NCI-H69 (cell line): ENCODE data around the gene NMRK1.

Experiments used
- DNase-seq: peaks from one replicate; lab custom pipeline; 2025; lab: John Stamatoyannopoulos, UW

NMRK1 gene

DNA sequence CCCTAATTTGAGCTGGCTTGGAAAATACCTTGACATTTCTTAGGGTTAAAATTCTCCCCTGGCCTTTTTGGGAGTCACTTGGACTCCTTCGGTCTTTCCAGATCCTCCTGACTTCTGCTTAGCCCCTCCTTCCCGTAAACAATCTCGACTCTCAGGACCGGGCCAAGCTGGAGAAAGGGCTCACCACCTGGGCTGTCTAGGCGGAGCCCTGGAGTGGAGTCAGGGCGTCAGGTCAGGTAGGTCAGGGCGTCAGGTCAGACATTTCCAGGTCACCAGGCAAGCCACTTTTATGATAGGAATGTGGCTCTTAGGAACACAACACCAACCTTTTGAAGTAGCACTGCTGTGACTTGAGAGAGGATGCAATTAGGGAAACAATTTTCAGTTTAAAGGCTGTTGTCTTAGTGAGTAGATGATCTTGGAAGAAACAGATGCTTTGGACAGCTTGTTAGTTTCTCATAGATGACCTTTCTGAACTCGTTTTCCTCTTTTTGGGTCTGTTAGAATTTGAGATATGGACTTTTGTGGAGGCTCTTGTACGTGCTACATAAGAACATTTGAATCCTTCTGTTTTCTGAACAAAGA is 13.1 kb upstream of the NMRK1 start:
- DNase-seq = no peak

DNA sequence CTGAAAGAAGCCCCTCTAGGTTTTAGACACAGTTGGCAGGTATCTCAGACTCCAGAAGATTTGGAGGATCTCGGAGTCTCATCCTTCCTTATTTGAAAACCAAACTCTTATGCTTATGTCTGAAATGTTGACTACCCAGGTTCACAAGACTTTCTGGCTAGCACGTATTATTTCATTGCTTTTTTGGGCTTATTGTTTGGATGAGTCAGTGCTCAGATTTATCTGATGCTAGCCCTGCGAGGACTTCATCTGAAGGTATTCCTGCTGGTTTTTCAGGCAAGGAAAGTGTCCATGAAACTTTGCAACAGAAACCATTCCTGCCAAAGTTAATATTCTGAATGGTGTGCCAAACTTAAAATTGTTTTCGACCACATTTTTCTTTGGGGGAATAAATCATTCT is 8.8 kb upstream of the NMRK1 start:
- no peak for DNase-seq

DNA sequence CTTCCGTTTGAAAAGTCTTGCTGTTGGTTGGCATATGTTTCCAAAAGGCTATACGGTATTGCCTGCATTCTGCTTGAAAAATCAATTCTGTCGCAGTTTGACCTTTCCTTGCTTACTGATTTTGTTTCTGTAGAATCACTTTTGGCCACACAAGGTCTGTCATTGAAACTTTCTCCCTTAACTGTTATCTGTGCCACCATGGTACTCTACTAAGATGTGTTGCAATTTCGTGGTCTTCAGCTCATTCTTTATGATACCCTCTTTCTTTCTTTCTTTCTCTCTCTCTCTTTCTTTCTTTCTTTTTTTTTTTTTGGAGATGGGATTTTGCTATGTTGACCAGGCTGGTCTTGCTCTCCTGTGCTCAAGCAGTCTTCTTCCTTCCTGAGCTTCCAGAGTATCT is 4.8 kb upstream of the NMRK1 start:
- DNase-seq = no peak

DNA sequence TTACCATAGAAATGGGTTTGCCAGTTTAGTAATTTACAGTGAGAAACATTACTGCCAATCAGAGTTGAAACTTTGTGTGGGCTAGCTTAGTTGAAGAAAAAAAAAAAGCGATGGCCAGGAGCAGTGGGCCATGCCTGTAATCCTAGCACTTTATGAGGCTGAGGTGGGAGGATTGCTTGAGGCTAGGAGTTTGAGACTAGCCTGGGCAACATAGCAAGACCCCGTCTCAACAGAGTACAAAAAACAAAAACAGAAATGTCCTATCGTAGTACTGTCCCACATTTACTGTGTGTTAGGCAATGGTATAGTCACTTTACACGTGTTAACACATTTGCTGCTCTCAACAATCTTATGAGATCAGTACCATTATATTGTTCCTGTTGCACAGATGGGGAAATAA is 2.6 kb upstream of the NMRK1 start:
- DNase-seq = no peak

DNA sequence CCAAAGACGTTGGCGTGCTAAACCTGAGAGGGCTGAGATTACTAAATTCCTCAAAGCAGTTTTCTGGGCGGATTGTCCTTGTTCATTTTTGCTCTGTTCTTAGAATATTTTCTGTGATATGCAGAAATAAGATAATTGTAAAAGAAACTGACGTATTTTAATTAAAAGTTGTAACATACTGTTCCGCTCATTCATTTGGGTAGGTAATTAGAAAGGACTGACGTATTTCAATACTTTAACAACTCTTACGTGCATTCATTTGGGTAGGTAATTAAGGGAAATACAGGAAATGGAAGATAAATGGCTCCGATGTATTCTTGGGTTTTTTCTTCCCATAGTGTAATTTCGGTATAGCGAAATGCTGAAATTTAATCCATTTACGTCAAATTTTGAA is 1.4 kb upstream of the NMRK1 start:
- DNase-seq = peak; percentile 38

DNA sequence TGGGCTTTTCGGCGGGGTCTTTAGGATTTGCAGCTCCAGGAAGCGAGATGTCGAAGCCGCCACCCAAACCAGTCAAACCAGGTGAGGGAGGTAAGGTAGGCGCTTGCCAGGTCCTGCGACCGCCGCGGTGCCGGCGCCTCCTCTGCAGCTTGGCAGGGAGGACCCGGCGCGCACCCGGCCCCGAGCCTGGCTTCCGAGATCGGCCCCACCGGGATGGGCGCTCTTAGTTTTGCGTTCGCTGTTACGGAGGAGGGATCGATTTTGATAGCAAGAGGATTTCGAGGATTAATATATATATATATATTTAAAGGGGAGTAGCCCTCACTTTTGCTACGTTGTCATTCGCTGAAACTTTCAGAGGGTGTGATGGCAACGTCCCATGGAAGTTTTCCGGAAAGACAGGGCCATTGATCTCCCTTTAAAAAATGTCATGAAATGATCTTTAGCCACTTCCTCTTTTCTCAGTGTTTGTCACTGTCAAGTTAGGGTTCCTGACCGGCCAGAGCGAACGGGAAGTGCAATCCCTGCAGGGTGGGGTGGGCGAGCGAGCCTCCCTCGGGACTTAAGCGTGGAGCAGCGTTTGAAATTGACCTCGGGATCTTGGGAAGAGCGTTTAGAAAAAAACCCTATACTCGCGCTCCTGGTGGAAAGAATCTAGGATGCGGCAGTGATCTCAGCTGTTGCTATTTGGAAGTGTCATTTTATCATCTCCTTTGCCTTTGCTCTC is 854 bp upstream of the NMRK1 start:
- peak; percentile 90 for DNase-seq

DNA sequence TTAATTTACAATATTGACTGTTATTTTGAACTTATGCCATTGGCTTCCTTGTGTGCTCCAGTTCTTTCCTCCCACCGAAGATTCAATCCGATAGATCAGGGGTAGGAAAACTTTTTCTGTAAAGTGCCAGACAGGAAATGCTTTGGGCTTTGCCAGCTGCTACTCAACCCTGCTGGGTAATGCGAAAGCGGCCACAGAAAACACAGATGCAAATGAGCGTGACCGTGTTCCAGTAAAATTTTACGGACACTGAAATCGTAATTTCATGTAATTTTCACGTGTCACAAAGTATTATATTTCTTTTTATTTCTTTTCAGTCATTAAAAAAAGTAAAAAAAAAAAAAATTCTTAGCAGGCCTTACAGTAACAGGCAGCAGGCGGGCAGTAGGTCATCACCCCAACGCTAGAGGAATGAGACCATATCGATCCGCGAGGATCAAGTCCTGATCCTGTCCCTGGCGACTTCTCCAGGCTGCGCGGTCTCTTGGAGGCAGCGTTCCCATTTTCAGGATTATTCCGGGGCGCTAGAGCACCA is 599 bp downstream of the NMRK1 start:
- peak; percentile 58 for DNase-seq

DNA sequence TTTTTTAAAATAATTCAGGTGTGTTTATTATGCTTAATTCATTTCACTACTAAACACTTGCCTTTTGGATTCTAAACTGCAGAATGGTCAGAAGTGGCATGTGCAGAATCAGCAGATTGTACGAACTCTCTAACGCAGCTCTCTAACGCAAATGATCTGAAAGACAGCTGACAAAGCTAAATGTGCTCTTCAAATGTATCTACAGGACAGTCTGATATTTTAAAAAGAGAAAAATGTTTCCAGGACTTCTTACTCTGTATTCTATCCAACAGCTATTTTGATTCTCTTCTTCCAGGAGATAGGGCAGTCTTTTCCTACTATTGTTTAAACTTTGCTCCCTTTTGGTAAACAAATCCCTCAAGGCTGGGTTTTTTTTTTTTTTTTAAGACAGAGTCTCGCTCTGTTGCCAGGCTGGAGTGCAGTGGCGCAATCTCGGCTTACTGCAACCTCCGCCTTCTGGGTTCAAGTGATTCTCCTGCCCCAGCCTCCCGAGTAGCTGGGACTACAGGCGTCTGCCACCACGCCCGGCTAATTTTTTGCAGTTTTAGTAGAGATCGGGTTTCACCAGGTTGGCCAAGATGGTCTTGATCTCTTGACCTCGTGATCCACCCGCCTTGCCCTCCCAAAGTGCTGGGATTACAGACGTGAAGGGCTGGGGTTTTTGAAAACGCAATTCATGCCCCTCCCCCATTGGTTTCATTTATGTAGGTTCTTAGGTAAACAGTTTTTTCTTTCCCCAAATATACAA is 1.2 kb downstream of the NMRK1 start:
- no peak for DNase-seq

DNA sequence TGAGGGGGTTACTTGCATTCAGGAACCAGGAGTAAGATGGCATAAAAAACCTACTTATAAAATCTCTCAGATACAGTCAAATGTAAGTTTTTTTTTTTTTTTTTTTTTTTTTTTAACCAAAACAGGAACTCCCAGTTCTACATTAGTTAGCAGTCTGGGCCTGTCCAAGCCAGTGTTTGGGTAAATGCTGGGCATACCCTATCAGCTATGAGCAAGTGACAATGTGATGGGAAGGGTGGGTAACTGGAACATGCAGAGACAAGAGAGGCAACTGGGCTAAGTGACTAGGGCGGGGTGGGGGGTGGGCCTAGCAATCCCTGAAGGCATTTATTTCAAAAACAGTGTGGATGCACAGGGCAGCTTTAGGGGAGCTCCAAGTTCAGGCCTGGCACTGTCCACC is 2.3 kb downstream of the NMRK1 start:
- peak; percentile 36 for DNase-seq

DNA sequence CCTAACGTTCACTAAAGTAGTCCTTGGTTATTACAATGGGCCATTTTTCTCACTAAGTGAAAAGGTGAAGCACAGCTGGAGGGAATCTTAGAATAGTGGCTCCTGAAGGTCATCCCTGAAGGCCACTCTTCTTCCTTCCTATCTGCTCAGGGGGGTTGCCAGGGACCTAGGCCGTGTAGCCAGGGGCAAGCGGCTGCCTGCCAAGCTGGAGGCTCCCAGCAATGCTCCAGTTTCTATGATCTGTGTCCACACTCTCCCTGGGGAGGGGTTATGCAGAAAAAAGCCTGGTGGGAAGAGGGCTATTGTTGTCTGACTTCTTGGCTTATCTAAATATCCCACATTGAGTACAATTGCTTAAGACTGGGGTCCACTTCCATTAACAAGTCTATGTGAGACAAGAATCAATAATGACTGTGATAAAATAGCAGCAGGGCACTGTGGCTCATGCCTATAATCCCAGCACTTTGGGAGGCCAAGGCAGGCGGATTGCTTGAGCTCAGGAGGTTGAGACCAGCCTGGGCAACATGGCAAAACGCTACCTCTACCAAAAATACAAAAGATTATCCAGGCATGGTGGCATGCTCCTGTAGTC is 3.8 kb downstream of the NMRK1 start:
- DNase-seq = peak; percentile 85

DNA sequence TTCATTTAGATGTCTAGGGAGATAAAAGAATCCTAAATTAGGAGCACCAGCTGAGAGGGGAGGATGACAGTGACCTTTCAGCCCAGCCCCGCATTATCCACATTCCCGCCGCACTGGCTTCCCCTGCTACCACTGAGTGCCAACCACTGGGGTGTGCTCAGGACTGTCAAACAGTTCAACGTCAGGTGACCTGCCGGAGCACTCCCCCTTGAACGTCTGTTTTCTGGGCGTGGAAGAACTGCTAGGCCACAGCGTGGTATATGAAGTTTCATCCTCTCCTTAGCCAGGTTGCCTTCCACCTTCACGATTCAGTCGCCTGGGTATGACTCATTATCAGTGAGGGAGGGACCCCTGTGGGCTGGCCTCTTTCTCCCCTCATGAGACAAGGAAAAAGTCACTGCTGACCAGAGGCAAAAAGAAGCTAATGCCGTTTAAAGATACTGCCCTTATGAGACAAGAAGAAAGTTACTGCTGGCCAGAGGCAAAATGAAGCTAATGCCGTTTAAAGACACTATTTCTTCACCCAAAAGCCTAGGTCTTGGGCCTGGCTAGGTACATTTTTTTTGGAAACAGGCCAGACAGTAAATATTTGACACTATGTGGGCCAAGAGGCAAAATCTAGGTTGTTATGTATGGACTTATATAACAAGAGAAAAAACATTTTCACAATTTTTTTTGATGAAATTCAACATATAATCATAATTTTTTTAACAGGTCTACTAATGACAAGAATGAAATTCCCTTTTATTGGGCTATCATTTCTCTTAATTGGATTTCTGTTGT is 4.6 kb downstream of the NMRK1 start:
- DNase-seq = peak; percentile 84

DNA sequence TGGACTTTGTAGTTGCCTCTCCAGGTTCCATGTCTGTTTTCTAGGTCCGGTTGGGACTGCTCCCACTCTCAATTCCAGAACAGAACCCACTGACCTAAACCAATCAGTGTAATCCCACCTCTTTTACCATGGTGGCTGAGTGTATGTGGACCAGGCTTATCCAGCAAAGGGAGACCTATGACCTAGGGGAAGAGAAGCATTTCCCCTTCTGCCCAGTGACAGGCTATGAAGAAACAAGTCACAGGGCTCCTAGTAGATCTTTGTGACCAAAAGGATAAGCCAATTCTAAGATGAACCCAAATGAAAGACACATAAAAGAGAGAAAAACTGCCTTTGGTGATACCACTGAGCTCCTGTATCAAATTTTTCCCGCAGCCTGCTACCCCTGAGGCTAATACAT is 6.3 kb downstream of the NMRK1 start:
- DNase-seq = no peak

DNA sequence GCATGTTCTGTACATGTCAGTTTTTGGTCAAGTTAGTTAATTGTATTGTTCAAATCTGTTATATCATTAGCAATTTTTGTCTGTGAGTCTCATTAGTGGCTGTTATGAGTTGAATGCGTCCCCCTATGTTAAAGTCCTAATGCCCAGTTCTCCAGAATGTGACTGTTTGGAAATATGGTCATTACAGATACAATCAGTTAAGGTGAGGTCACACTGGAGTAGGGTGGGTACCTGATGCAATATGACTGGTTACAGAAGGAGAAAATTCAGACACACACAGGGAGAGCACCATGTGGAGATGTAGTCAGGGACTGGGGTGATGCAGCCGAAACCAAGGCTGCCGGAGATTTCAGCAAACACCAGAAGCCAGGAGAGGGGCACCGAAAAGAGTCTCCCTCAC is 15.1 kb downstream of the NMRK1 start:
- no peak for DNase-seq

DNA sequence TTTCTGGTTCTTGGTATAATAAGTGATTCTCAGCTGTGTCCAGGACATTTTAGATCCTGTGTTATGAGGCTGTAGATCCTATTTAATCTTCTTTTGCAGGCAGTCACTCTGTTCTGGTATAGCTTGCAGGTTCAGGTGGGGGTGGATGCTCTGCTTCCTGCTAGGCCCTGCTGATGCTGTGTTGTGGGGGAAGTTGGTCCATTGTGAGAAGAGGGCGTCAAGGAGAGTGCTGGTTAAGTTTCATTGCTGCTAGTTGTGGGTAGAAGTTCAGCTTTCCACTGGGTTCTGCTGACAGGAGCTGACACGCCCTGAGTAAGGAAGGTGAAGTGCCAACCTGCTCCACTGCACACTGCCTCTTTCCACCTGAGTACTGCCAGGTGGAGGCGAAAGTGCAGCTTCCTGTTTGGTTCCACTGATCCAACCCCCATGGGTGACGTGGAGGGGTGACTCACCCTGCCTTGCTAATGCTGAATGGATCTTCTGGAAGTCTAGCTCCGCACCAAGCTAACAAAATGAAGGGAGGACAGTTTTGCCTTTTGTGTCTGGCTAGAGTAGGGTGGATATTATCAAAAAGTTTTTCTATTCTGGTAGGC is 16.3 kb downstream of the NMRK1 start:
- peak; percentile 55 for DNase-seq

DNA sequence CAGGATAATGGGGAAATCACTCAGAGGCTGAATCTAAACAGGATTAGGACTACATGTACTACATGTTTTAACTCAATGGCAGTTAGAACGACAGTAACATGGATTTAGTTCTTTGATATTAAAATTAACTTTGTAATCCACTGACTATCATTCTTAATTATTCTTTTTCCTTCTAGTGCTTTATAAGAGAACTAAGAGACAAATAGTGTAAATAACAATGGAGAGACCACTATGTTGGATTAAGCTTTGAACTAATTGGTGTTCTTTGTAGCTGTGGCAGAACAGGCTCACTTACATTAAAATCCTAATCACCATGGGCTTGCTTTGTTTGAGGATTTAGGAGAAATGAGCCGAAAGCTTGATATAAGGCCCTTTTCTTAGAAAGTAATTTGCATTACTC is 18.8 kb downstream of the NMRK1 start:
- no peak for DNase-seq

DNA sequence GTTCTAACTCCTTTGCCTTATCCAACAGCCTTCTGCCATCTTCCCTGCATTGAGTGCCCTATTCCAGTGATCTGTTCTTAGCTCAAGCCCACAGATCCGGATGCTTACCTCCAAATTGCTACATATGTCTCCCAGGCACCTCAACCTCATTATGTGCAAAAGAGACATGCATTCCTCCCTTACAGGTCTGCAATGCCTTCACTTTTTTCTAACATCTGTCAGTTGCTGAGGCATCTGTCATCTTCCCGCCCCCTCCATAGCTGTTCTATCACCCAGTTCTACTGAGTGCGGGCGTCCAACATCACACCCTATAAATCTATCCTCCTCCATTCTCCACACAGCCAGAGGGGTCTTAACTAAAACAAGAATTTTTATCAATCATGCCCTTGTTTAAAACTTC is 20.1 kb downstream of the NMRK1 start:
- no peak for DNase-seq

DNA sequence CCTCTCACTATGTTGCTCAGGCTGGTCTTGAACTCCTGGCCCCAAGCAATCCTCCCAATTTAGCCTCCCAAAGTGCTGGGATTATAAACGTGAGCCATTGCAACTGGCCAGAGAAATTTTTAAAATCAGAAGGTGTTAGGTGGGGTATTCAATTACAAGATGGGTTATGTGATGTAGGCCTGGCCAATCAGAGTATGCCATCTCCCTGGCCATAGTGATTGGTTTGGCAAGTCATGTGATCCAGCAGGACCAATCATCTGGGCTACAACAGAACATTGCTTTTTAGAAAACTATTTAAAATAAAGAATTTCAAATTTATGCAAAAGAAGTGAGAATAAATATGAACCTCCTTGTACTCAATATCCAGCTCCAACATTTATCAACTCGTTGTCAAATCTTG is 22.4 kb downstream of the NMRK1 start:
- DNase-seq = no peak

DNA sequence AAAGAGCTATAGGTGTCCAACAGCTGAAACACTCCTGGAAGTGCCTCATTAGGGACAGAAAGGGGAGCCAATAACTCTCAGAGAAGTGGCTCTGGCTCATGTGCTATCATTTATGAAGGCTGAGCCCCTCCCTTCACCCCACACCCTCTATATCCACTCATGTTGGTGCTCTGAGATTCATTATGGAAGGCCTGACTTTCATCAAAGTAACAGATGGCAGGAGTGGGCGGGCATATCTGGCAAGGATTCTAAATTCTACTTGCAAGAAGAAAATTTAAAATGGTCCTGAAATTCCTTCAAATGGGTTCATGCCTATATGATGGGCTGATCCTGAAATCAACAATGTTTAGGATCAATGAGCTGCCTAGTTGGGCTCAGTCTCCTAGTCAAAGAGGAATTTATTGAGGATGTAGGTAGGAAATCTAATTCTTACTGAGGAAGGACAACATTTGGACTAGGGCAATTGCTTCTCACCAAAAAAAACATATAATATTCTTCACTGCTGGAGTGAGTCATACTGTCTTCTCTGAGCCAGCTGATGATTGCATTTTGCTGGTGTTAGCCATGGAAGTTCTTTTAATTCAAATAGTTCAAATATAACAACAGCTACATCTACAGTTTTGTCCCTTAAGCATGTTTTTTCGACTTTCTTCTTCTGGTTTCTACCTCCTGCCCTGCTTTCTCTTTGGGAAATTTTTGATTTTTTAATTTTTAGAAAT is 23.5 kb downstream of the NMRK1 start:
- peak; percentile 64 for DNase-seq

DNA sequence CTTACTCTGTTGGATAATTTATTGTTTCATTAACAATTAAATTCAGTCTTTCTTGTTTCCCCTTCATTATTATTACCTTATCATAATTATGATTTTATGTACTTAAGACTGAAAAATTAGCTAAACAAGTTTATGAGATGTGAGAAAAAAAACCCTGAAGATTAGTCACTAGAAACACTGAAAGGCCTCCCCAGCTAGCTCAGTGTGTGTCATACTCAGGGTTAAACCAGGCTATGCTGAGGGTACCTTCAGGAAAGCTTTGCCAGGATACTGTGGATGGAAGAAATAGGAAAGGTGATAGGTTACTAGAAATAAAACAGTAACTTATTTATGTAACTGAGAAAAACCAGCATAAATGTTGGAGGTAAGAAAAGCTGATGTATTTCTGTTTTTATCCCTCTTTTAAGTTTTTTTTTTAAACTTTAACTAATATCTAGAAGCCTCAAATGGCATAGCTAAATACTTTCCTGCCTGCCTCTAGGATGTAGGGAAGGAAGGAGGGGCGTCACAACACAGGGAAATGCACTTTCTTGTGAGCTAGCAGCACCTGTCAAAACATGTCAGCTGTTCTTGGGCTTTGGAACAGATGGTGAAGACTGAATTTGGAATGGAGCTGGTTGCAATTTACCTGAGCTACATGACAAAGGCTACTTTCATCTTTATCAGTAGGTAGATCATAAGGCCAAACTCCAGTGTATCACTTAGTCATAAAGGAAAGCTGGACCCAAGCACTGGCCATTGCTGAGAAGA is 24.2 kb downstream of the NMRK1 start:
- peak; percentile 64 for DNase-seq

DNA sequence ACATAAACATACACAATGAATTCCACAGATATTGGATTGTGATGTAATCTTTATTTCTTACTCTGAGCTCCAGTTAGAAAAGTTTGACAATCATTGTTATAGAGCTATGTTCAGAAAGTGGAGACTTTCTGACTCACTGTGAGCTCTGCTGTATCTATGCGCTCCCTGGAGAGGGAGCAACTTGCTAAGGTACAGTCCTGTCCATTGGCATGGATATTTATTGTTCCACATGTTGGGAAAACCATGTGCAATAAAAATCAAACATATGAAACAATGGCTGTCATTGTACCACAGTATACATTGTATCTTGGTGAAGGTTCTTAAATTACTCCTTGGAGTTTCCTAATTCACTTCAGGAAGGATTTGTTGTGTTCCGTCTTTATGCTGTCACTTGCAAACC is 26.8 kb downstream of the NMRK1 start:
- no peak for DNase-seq
